ENCODE data around the gene EIPR1. TPM values are rescaled to one million over a fixed set of nuclear protein-coding genes. Genes with fewer than 3 reads are reported as not detected.

The EIPR1 gene
- total RNA-seq, 1 experiment from 2014 or later = 40.4 TPM

DNA sequence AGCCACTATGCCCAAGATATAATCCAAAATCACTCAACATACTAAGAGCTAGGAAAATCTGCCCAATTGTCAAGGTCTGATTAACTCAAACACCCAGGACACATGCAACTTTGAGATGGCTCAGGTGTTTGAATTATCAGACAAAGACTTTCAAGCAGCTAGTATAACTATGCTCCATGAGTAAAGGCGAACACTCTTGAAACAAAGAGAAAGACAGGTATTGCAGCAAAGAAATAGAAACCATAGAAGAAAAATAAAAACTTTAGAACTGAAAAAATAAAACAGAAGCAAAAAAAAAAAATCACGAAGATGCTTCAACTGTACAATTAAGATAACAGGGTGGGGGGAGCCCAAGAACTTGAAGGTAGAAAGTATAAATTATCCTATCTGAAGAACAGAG, 214.2 kb downstream of the EIPR1 start:
- TF ChIP-seq, protein P1, sequence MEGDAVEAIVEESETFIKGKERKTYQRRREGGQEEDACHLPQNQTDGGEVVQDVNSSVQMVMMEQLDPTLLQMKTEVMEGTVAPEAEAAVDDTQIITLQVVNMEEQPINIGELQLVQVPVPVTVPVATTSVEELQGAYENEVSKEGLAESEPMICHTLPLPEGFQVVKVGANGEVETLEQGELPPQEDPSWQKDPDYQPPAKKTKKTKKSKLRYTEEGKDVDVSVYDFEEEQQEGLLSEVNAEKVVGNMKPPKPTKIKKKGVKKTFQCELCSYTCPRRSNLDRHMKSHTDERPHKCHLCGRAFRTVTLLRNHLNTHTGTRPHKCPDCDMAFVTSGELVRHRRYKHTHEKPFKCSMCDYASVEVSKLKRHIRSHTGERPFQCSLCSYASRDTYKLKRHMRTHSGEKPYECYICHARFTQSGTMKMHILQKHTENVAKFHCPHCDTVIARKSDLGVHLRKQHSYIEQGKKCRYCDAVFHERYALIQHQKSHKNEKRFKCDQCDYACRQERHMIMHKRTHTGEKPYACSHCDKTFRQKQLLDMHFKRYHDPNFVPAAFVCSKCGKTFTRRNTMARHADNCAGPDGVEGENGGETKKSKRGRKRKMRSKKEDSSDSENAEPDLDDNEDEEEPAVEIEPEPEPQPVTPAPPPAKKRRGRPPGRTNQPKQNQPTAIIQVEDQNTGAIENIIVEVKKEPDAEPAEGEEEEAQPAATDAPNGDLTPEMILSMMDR (conservative IDR thresholded peaks at IDR 0.05) = no peak
- TF ChIP-seq EZH2 (IDR thresholded peaks at IDR 0.05; ENCODE audit: low read depth) = no peak
- CTCF ChIA-PET = no interaction called here
- H3K9me3 ChIP-seq (ENCODE audit: insufficient read depth, low read depth) = 0 out of 2 replicates have a peak, but pooled peaks cover 3% of the 10 kb centered on the region
- H3K27me3 ChIP-seq (ENCODE audit: insufficient read depth, low read depth) = no peaks in the 10 kb centered on the region
- no peaks in the 10 kb centered on the region for H3K36me3 ChIP-seq (ENCODE audit: low read depth)
- no peaks in the 10 kb centered on the region for H3K79me2 ChIP-seq (ENCODE audit: low read depth)
- no peaks in the 10 kb centered on the region for H3K9me2 ChIP-seq (ENCODE audit: insufficient read depth)
- H3K27ac ChIP-seq = no peak overlapping the region
- H2AFZ ChIP-seq = no peak overlapping the region
- no peak overlapping the region for H3K4me3 ChIP-seq
- H3F3A ChIP-seq (ENCODE audit: insufficient read depth, low read depth) = no peaks in the 10 kb centered on the region
- no peaks in the 10 kb centered on the region for H4K20me1 ChIP-seq (ENCODE audit: insufficient read depth)
- POLR2A ChIA-PET (ENCODE audit: unreplicated experiment) = no interaction called here
- BruUV-seq (replicated peaks) = no TSS peak
- intact Hi-C loops (cut with micrococcal nuclease; ENCODE audit: unreplicated experiment) = no loop called here
- no peak for DNase-seq
- no peak overlapping the region for H3K4me2 ChIP-seq
- no peaks in the 10 kb centered on the region for H3K4me1 ChIP-seq (replicated peaks; ENCODE audit: insufficient read depth)

DNA sequence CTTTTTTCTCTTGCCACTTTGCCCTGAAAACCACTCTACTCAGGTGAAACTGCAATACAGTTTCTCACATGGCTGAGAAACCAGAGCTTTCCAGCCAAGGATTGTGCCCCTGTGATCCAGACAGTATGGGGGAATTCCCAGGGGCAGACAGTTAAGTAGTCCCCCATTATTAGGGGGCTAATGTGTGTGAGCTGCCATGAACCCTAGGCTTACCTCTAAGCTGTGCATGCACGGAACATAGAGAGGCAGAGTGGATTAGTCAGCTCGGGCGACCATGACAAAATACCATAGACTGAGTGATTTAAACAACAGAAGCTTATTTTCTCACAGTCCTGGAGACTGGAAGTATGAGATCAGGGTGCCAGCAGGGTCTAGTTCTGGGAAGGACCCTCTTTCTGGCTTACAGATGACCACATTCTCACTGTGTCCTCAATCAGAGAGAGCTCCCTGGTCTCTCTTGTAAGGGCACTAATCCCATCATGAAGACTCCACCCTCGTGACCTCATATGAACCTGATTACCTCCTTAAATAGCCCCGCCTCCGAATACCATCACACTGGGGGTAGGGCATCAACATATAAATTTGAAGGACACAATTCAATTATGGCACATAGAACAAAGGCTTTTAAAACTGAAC, 215.1 kb downstream of the EIPR1 start:
- CTCF ChIA-PET = no interaction called here
- intact Hi-C loops (cut with micrococcal nuclease; ENCODE audit: unreplicated experiment) = no loop called here
- no peaks in the 10 kb centered on the region for H4K20me1 ChIP-seq (ENCODE audit: insufficient read depth)
- H3K36me3 ChIP-seq (ENCODE audit: low read depth) = no peaks in the 10 kb centered on the region
- H3K9me2 ChIP-seq (ENCODE audit: insufficient read depth) = no peaks in the 10 kb centered on the region
- DNase-seq = no peak
- H2AFZ ChIP-seq = no peak overlapping the region
- POLR2A ChIA-PET (ENCODE audit: unreplicated experiment) = no interaction called here
- no peak overlapping the region for H3K4me3 ChIP-seq
- H3K27ac ChIP-seq = no peak overlapping the region
- H3F3A ChIP-seq (ENCODE audit: insufficient read depth, low read depth) = no peaks in the 10 kb centered on the region
- H3K9me3 ChIP-seq (ENCODE audit: insufficient read depth, low read depth) = 0 out of 2 replicates have a peak, but pooled peaks cover 3% of the 10 kb centered on the region
- H3K79me2 ChIP-seq (ENCODE audit: low read depth) = no peaks in the 10 kb centered on the region
- H3K27me3 ChIP-seq (ENCODE audit: insufficient read depth, low read depth) = no peaks in the 10 kb centered on the region
- H3K4me1 ChIP-seq (replicated peaks; ENCODE audit: insufficient read depth) = no peaks in the 10 kb centered on the region
- H3K4me2 ChIP-seq = no peak overlapping the region
- BruUV-seq (replicated peaks) = no TSS peak
- TF ChIP-seq EZH2 (IDR thresholded peaks at IDR 0.05; ENCODE audit: low read depth) = no peak
- TF ChIP-seq, protein P1 (conservative IDR thresholded peaks at IDR 0.05) = no peak

DNA sequence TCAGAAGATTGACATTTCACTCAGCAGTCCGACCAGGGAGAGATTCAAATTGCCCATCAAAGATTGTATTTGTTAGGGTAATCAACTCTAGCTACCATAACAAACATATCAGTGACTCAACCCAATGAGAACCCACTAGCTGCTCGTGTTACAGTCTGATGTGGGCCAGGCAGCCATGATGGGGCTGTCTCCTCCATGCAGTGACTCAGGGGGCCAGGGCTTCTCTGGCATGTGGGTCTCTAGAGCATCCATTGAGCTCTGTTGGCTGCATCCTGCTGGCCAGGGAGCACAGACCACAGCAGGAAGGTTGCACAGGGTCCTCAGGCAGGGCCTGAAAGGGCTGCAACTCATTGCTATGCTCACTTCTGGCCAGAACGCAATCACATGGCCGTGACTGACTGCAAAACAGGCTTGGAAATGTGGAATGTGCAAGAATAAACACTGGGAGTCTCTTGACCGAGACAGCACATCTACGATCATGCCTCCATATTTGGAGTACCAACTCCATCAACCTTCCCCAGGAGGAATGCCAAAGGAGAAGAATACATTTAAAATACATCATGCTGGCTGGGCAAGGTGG, 216.8 kb downstream of the EIPR1 start:
- ChIA-PET CTCF (no interaction called here), POLR2A (ENCODE audit: unreplicated experiment) (no interaction called here)
- BruUV-seq (replicated peaks) = no TSS peak
- Histone ChIP-seq H3K27ac (no peak overlapping the region), H3K4me1 (replicated peaks; ENCODE audit: insufficient read depth) (no peaks in the 10 kb centered on the region), H3K36me3 (ENCODE audit: low read depth) (no peaks in the 10 kb centered on the region), H3K4me3 (no peak overlapping the region), H2AFZ (no peak overlapping the region), H3K79me2 (ENCODE audit: low read depth) (no peaks in the 10 kb centered on the region), H4K20me1 (ENCODE audit: insufficient read depth) (no peaks in the 10 kb centered on the region), H3K27me3 (ENCODE audit: insufficient read depth, low read depth) (no peaks in the 10 kb centered on the region), H3K4me2 (no peak overlapping the region), H3K9me2 (ENCODE audit: insufficient read depth) (no peaks in the 10 kb centered on the region), H3F3A (ENCODE audit: insufficient read depth, low read depth) (no peaks in the 10 kb centered on the region), H3K9me3 (ENCODE audit: insufficient read depth, low read depth) (0 out of 2 replicates have a peak, but pooled peaks cover 3% of the 10 kb centered on the region)
- no peak for DNase-seq
- intact Hi-C loops (cut with micrococcal nuclease; ENCODE audit: unreplicated experiment) = no loop called here
- TF ChIP-seq EZH2 (IDR thresholded peaks at IDR 0.05; ENCODE audit: low read depth) = no peak
- TF ChIP-seq, protein P1 (conservative IDR thresholded peaks at IDR 0.05) = no peak
